NOMO-1 treated with DMSO at 0.1 percent for 48 hours (cell line): ENCODE data around the gene INSIG1.

Experiments used
- DNase-seq: peaks from one replicate; lab custom pipeline; 2025; ENCODE audit not compliant: unreplicated experiment; lab: John Stamatoyannopoulos, UW

Gene INSIG1

DNA sequence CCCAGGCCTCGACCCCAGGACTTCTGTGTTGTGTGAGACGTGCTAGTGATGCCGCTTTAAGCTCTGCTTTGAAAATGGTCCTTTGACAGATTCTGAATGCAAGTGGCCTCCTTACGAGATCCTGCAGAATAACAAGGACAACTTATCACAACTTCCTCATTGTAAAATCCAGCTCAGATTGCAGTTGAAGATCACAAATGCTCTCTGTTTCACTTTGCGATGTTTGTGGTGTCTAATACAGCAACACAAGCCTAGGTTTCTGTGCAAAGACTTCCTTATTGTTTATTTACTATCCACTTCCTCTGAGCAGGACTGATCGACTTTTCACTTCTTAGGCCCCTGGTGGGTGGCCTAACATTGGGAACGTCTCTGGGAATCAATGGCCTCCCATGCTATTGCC lies 31.7 kb upstream of the INSIG1 start:
- peak; percentile 5 for DNase-seq

DNA sequence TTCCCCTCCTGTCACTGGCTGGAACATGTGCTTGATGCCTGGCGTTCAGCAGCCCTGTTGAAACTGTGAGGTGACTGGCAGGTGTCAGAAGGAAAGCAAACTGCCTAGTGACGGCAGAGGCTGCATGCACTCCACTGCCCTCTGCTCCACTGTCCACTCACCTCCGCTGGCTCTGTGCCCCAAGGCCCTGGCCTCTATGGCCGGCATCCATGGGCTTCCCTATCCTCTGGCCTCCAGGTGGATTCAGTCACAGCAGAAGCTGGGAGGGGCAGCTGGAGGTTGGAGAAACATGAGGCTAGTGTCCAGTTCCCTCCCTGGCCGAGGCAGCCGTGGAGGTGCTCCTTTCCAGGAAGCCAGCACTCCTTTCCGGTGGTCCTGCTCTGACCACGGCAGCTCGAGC lies 31.2 kb upstream of the INSIG1 start:
- DNase-seq = no peak

DNA sequence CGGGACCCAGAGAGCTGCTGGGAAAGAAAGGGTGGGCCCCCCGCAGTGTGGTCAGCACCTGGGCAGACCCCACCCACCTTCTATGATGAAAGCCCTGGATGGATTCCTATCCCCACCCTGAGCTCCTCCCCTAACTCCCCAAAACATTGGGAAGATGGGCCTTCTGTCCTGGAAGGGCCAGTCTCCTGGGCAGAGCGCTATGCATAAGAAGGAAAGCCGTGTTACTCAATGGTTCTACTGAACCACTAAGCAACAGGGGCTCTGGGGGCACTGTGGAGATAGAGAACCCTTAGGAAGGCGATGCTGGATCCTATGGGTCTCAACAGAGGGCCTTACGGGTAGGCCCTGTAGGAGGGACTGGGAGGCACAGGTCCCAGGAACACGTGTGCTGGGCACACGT lies 30.7 kb upstream of the INSIG1 start:
- no peak for DNase-seq

DNA sequence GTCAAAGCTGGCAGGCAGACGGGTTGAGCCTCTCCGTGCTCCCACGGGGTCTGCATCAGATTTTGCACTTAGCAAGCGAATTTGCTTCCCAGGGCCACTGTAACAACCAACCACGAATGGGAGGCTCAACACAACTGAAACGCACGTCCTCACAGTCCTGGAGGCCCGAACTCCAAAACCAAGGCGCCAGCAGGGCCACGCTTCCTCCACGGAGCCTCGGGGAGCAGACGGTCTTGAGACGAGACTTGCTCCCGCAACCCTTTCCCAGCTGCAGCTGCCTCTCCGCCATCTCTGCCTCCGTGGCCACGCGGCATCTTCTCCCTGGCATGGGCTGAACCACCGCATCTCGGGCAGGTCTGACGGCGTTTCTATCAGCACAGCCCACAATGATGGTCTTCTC lies 30.2 kb upstream of the INSIG1 start:
- no peak for DNase-seq

DNA sequence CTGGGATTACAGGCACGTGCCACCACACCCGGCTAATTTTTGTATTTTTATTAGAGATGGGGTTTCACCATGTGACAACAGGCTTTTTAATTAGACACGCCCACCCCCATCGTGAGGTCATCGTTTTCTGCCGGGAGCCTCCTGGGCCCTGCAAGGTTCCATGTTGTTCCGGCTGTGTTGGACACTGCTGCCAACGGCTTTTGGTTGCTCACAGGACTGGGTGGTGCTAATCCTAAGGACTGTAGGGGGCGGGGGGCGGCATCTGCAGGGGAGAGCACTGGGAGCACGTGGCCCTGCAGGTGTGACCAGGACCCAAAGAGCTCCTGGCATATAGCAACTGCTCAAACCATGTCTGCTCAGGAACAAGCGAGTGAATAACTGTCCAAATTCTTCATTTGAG lies 29.5 kb upstream of the INSIG1 start:
- no peak for DNase-seq

DNA sequence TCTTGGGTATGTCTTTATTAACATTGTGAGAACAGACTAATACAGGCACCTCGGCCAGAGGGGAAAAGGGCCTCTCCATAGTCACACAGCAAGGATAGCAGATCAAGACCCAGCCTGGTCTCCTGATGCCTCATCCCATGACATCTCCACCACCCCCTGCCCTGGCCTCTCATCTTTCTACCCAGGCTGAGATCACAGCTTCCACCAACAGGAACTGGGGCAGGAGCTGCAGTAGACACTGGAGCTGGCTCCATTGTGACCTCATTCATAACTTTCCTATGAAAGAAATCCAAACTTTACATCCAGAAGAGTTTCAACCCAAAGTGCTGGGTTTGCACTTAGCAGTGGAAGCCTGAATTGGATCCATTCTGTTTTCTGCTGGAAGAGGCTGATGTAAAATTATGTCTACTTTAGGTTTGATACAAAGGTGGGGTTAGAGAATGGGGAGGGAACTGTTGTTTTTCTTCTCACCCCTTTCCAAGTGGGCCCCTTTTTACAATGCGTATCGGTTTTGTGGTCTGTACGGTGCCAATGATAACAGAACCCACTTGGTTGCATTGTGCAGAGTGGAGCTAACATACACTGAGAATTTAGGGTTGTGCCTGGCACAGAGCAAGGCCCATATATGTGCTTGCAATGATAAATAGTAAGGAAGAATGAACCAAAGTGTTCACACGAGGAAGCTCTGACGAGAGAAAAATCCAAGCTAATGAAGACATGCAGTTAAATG lies 28.6 kb upstream of the INSIG1 start:
- DNase-seq = no peak

DNA sequence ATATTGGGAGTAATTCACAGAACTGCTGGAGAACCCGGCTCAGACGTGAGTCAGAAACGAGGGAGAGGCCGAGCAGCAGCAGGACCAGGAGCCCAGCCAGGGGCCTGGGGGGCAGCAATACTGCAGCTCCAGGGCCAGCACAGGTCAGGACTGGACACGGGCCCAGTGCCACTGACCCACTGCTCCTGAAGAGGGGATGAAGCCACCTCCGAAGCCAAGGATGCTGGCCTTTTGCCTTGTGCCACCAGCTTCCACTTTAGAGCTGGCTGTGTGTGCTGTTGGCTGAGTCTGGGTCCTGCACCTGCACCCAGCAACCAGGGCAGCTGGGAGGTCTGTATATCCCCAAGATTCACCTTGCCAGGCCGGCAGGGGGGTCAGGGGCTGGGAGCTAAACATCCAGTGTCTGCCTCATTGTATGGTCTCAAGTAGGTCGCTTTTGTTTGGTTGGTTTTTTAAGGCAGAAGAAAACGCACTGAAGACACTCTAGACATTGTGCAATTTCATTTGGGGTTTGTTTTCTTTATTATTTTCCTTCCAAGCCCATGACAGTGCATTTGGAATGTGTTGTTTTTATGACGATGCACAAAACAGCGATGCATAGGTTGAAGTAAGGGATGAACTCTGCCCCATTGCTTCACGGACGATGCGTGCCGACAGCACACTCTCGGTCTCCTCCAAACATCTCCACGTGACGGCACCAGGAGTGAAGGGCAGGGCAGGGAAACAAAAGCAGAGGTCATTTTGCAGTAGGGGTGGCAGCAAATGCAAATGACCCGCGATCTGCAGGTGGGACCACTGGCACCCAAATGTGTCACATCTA lies 27.7 kb upstream of the INSIG1 start:
- DNase-seq = no peak

DNA sequence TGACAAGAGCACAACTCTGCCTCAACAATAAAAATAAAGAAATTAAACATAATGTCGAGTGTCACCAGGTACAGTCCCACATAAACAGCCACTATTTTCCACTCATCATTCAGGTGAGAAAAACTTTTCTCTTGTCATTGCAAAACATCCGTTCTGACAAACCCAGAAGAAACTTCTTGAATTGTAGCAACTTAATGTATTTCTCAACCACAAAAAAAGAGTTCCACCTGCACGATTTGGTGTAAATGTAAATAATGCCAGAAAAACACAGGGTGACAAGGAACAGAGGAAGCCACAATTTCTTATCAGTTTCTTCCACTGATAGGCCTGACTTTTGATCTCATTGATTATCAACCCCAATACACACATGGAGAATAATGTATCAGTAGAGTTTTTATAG lies 26.8 kb upstream of the INSIG1 start:
- no peak for DNase-seq

DNA sequence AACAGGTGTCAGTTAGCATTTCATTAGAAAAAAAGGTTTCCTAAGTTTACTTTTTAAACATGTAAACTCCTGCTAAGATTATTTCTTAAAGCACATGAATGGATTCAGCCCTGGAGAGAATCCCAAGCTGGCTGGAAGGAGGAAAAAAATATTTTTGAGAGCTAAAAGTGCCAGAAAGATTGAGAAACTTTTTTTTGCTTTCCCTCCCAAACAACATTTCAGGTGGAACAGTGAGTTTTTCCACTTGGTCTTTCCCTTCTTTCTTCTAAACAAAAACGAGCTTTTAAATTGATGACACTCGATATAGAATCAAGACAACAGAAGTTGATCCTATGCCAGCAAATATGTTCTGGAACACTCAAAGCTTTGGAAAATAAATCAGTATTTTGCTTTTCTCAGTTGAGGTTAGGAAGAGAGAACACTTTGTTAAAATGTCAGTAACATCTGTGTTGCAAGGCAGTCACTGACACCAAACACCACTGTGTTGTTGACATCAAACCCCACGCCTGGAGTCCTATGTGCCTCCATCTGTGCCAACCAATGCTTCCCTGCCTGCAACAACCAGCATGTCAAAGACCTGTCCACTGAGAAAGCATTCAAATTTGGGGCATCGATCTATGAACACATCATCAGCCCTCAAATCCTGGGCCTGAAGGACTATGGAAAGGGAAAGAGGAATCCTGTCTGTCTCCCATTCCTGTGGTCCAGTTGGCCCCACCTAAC lies 22.9 kb upstream of the INSIG1 start:
- DNase-seq = no peak

DNA sequence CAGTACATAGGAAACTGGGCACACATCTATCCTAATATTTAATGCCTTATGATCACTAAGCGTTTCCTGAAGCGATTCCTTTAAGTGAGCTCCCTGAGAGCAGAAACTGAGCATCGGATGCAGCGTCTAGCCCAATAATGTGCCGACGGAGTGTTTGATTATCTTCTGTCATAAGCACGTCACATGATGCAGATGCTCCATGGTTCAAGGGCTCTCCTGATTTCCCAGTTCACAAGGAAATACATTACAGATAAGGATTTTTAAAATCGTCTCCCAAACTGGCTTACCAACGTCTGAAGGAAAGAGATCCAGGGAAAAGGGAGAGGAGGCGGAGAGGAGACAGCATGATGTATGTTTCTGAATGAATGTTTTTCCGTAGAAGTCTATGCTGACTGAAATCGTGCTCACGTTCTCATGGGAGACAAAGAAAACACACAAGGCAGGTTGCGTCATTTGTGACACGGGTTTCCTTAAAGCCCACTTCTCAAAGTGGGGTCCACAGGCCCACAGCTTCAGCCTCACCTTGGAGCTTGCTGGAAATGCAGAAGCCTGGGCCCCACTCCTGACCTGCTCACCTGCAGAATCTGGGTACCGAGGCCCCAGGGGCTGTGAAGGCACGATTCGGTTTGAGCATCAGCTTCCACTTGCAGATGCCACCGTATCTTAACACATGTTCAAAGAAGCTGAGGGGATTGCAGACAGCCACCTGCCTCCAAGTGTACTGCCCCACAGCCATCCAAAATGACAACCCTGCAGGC lies 21.5 kb upstream of the INSIG1 start:
- no peak for DNase-seq

DNA sequence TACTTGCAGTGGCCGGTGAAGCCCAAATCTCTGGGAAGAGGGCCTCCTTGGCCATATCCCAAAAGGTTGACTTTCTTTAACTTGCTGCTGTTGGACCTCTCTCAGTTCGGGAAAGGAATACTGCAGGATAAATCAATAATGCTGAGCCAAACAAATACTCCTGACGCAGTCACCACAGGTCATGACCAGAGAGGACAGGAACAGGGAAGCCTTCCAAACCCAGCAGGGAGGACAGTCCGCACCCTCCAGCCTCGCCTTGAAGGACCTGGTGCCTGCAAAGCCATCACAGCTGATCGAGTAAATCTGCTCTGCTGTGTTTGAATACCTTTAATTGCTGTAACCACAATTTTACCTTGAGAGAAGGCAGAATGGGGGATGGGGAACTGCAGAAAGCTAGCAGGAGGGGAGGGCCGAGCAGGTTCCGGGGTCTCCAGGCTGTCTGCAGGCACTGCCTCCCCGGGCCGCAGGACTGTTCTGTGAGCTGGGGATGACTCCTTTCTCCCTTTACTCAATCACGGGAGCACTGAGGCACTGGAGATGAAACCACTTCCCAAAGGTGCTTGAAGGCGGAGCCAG lies 20.8 kb upstream of the INSIG1 start:
- no peak for DNase-seq

DNA sequence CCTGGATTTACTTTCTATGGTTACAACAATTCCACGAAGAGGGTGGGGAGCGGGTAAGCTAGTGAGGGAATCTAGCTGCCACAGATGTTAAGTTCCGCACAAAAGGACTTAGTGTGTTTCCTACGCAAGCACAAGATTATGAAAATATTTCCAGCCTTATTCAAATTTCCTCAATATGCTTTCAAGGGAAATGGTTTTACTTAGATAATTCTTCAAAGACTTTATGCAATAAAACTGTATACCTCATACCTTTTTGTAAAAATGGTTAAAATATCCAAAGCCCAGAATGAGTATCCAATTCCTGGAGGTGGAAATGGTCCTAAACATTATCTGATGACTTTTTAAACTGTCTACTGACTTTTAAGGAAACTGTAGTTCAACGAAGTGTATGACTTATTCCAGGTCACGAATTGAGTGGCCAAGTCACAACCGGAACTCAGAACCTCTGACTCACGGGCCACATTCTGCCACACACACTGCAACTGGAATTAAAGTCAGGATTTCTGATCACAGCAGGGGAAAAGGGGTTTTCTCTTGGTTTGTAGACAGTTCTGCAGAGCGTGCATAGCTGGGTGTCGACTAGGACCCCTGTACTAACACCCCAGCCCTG lies 20.2 kb upstream of the INSIG1 start:
- DNase-seq = no peak

DNA sequence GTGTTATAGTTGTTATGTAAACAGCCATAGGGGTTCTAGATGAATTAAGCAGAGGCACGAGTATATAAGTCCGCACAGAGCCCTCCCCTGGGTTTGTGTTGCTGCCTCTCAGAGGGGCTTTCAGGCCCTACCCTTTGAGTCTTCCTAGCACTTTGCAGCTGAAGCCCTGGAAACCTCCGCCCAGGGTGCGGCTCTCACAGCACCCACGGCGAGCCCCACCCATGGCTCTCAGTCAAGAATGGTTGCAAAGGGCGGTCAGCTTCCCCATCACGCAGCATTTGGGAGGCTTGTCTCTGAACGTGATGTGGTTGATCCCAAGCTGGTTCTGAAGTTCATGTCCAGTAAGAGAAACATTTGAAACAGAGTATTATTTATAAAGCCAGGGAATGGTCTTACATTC lies 18.8 kb upstream of the INSIG1 start:
- DNase-seq = no peak

DNA sequence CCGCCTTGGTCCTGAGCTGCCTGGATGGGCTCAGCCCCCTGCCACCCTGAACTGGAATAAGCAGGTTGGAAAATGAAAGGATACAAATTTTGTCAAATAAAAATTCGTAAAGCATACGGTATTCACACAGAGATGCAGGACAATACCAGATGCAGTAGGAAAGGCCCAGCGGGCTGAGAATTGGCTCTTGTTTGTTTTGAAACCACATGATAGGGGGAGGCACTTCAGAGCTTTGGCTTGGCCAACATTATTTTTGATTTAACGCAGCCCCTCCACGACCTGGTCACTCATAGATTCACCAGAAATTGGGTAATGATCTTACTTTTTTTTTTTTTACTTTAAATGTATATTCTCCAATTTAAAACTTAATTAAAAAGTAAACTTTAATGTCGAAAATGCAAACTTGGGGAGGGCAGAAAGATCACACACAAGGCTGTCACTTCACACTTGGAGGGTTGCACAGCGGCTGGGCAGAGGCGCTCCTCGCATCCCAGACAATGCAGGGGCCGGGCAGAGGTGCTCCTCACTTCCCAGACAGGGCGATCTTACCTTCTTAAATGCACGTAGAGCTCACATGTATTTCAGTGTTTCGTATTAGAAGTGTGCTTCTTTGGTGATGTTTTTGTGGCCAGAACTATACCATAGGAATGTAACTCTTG lies 17.8 kb upstream of the INSIG1 start:
- no peak for DNase-seq

DNA sequence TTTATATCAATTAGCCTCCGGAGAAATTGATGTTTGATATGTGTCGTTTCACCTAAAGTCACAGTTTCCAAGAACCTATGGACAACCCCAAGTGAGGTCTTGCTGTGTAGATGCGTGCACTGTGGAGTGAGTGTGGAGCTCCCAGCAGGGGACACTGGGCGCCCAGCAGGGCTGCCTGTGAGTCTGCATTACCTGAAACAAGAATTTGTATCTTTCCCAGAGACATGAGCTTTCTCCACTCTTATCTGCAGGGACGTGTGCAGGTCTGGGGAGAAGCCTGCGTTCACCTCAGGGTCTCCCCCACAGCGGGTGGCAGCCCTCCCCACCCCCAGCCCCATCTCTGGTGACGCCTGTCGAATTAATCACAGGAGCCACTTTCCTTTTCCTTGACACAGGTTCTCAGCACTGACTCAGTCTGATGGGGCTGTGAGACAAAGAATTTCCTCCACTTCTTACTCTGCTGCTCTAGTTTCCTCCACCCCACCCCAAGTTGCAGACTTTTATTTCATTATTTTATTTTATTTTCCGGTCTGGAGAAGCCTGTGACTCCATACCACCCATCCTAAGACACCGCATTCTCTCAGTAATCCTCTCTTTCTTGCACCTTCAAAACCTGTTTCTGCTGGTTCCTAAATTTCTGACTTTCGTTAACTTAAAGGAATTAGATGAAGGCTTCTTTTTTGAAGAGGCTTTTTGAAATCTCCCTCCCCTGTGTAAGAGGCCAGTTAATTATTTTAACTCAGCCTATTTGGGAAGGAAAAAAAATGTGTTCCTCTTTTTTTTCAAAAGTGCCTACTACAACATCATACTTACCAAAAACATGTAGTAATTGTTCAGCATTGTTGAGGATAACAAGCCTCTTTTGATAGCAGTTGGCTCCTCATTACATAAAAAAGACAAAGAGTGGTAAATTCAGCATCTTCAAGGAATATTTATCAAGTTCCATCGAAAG lies 17.0 kb upstream of the INSIG1 start:
- peak; percentile 55 for DNase-seq

DNA sequence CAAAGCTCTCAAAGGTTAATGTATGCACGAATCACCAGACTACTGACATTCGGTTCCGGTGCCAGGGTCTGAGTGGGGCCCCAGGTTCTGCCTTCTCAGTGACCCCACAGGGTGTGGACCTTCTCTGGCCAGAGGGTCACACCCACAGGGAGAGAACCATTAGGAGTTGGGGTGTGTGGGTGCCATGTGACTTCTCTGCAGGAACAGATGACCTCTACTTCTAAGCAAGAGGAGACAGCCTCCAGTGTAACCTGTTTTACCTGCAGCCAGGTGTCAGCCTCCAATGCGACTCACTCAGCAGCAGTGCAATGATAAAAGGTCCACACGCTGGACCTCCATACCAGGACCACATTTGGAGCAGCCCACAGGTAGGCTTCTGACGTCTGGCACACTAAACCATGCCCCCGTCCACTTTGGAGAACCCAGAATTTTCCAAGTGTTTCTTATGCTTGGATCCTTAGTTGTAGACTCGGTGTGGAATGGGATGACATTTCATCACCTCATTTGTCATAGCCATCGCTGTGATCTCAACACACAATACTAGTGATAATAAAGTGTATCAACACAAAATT lies 16.2 kb upstream of the INSIG1 start:
- DNase-seq = no peak

DNA sequence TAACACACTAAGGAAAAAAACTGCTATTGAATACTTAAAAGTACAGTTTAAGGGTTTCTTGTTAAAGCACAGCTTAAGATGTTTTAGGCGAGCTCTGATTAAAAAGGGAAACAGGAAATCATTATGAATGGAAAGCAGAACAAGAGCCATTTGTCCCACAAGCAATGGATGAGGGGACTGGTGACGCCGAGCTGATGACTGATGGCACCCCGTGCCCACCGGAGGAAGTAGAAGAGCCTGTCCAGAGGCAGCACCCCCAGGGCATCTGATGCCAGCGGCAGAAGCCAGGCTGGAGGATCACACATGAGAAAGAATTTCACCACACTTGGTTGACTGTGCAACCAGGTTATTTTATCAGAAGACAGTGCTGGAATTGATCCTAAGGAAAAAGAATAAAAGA lies 15.0 kb upstream of the INSIG1 start:
- DNase-seq = peak; percentile 49

DNA sequence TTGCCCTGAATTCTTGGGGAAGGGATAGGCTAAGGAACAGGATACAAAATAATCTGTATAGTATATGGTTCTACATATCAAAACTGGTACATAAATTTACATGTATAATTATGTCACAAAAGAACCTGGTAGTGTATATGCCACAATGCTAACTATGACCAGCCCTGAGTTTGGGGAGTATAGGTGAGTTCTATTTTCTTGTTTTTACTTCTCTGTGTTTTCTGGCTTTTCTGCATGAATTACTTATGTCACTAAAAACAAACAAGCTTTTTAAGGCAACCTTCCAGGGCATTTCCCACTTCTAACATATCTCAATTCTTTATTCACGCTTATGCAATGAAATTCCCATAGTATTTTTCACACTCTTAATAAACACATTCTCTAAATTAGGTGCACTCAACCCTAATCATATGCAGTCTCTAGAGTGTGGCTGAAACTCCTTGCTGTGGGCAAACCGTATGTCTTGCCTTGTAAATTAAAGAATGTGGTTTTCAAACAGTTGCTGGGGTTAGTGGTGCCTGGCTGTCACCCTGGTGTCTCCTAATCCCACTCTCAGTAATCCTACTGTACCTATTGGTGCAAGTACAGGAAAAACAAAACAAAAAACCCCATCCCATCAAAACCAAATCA lies 14.0 kb upstream of the INSIG1 start:
- no peak for DNase-seq
